NCI-H2081 (cell line): ENCODE data around the gene DAPK1.

Source experiments
- DNase-seq, 2 experiments: peaks; one replicate each; lab custom pipeline; 2025; lab: John Stamatoyannopoulos, UW

Gene DAPK1

DNA sequence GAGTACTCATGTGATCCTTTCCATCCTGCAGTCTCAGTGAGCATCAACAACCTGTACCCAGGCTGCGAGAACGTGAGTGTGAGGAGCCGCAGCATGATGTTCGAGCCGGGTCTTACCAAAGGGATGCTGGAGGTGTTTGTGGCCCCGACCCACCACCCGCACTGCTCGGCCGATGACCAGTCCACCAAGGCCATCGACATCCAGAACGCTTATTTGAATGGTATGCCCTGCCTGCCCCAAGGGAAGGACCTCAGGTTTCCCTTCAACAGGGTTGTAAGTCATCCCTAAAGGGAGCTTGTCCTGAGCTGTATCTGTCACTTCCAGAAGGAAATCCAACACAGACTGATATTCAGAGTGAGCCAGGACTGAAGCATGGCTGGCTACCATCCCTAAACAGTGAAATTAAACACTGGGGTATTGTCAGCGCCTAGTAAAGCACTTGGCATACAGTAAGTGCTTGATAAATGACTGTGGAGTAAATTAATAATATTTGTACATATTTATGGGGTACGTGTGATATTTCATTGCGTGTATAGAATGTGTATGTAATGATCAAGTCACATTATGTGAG is 188.9 kb downstream of the DAPK1 start:
- DNase-seq = no peak

DNA sequence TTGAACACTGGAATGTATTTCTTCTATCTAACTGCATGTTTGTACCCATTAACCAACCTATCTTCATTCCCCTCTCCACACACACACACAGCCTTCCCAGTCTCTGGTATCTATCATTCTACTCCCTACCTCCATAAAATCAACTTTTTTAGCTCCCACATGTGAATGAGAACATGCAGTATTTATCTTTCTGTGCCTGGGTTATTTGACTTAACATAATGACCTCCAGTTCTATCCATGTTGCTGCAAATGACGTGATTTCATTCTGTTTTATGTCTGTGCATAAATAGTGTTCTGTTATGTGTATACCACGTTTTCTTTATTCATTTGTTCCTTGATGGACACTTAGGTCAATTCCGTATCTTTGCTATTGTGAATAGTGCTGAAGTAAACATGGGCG is 189.5 kb downstream of the DAPK1 start:
- DNase-seq = no peak

DNA sequence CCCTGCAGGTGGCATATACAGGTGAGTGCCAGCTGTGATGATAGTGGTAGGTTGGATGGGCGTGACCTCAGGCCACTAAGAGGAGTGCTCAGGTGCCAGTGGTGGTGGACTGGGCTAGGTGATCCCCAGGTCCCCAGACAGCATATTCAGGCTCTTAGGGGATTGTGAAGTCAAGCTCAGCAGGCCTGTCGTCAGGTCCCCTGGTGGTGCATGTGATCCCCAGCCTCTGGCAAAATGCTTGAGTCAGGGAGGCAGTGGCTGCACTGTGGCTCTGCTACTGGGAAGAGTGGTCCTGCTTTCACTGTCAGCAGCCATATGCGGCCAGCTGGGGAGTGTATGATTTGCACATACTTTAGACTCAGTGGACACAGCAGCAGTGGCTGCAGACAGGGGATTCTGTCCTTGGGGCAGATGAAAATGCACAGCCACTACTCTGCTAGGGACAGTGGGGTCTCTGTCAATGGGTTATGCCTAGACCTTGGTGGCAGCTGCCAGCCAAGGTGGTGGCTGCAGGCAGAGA is 196.6 kb downstream of the DAPK1 start:
- DNase-seq = no peak

DNA sequence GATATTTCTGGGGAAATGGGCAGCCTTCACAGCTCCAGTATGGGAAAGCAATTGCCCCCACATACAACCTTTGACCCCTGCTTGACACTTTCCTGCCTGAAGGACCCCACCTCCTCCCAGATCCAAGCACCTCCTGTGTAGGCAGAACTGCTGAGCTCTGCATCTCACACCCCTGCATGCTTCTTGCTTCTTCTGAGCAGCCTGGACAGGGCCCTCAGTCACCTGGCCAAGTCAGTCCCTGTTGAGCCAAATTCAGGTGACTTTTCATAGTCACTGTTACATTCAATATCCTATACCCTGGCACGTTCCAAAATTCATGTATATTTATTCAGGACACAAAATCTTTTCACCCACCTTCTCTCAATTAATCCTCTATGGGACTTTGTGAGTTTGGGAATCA is 197.9 kb downstream of the DAPK1 start:
- no peak for DNase-seq

DNA sequence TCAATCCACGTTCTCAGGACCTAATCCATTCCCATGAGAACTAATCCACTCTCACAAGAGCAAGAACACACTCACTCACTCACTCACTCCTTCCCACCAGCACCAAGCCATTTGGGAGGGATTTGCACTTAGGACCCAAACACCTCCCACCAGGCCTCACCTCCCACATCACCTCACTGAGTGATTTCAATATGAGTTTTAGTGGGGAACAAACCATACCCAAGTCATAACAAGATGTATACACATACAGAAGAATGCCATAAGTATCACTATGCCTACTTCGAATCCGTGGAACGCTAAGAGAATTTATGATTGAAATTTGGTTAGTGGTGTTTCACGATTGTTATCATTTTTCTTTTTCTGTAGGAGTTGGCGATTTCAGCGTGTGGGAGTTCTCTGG is 199.0 kb downstream of the DAPK1 start:
- no peak for DNase-seq

DNA sequence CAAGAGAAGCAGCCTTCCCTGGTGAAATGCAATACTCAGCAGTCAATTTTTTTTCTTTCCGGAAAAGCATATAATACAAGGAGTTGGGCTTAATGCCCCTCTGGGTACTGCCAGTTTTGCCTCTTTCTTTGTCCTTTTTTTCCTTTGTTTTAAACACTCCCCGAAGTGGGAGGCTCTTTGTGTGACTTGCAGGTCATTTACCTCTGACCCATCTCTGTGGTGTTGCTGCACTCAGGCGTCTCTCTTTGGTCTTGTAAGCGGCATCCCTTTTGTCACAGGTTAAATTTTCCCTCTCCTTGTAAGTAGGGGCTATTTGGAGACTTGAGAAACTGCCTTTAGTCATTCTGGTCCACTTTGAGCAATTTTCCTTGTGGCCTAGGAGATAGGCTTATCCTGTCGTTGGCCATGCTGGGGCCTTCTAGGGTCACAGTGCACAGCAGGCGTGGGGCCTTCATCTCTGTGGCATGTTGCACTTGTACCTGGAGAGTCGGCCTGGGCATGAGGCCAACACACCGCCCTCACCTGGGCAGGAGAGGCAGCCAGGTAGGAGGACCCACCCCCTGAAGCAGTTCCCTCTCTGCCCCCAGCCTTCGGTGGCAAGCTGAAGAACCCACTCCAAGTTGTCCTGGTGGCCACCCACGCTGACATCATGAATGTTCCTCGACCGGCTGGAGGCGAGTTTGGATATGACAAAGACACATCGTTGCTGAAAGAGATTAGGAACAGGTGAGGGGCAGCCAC is 200.6 kb downstream of the DAPK1 start:
- no peak for DNase-seq

DNA sequence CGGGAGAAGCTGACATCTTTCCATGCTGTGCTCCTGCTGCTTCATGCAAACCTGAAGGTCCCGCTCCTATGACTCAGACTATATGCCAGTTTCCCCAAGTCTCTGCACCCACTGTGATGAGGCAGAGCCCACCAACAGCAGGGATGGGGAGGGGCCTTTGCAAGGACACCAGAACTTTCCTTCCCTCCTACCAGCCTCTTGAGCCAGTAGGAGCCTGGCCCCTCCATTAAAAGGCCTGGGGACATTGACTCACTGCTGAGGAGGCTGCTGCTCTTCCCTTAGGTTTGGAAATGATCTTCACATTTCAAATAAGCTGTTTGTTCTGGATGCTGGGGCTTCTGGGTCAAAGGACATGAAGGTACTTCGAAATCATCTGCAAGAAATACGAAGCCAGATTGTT is 202.2 kb downstream of the DAPK1 start:
- no peak for DNase-seq

DNA sequence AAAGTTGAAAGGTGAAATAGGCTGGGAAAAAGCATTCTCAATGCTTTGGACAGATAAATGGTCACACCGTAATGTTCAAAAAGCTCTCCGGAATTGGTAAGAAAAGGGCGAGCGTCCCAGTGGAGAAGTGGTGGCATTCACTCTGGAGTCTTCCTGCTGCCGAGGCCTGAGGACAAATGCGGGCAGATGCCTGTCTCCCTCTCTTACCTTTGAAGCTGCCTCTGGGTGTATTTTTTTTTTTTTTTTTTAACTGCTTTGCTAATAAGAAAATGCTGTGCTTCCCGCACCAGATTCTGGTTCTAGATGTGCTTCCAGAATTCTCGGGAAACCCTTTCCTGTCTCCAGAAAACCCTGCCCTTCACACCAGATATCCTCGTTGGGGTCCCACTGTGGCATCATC is 203.8 kb downstream of the DAPK1 start:
- DNase-seq = no peak

DNA sequence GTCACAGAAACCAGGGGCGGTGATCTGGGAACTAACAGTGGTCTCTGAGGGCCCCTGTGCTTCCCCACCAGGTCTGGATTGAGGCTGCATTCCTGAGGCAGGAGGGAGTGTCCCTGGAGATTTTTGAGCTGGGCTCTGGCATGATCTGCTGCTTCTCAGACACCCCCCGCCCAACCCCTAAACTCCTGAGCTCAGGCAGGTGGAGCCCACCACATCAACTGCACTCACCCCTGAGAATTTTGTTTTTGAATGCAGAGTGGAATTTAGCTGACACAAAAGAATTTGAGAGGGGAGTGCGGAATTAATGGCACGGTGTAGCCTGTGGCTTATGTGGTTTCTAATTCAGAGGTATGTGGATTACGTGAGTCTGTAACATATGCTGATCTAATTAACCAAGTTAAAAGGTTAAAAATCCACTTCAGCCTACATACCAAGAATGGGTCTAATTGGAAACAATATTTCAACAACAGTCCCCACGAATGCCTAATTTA is 204.3 kb downstream of the DAPK1 start:
- no peak for DNase-seq

DNA sequence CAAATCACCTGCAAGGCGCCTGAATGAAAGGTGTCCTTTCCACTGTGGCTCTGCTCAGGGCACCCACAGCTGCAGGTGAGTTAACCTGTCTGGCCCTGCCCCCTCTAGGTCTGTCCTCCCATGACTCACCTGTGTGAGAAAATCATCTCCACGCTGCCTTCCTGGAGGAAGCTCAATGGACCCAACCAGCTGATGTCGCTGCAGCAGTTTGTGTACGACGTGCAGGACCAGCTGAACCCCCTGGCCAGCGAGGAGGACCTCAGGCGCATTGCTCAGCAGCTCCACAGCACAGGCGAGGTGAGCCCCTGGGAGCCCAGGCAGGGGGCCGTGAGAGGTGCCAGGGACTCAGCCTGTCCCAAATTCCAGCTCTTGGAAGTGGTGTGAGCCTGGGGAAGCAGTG is 205.3 kb downstream of the DAPK1 start:
- DNase-seq = no peak

DNA sequence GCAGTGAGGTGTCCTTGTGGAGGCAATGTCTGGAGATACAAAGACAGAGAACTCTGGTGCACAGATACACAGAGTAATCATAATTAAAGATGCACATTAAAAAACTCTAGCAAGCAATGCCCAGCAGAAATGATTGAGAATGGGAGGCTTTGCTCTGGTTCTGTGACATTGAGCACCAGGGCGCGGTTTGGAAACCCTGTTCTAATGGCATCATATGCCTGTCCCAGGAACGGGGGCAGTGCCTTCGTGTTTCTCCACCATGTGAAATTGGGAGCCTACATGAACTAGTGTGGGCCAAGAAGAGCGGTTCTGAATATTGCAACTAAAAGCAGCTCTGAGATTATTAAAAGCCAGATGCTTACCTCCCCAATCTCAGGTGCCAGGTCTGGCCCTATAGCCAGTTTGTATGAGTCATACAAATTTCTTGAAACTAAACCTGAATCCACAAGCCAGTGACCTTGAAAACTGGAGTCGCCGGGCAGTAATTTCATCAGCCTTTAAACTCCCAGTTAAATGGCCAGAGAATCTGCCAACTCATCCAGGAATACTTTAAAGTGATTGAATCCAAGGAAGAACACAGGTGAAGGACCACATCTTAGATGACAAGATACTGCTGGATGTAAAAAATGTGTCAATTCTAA is 206.1 kb downstream of the DAPK1 start:
- DNase-seq = no peak

DNA sequence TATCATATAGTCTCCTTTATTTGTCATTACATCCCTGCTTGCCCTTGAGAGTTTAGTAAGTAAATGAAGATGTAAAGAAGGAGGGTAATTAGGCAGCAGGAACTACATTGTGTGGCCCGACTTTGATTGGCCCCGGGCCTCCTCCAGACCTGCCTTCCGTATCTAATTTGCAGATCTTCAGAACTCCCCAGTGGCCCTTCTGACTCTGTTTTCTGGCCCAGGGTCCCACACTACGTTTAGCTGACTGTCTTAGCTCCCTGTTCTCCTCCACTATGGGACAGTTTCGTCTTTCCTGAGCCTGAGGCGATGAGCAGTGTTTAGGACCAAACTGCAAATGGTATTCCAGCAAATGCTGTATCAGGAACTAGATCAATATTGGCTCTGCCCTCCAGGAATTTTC is 206.7 kb downstream of the DAPK1 start:
- no peak for DNase-seq

DNA sequence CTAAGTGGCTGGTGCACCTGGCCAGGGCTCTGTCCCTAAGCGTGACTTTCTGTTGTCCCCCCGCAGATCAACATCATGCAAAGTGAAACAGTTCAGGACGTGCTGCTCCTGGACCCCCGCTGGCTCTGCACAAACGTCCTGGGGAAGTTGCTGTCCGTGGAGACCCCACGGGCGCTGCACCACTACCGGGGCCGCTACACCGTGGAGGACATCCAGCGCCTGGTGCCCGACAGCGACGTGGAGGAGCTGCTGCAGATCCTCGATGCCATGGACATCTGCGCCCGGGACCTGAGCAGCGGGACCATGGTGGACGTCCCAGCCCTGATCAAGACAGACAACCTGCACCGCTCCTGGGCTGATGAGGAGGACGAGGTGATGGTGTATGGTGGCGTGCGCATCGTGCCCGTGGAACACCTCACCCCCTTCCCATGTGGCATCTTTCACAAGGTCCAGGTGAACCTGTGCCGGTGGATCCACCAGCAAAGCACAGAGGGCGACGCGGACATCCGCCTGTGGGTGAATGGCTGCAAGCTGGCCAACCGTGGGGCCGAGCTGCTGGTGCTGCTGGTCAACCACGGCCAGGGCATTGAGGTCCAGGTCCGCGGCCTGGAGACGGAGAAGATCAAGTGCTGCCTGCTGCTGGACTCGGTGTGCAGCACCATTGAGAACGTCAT is 208.5 kb downstream of the DAPK1 start:
- DNase-seq = no peak

DNA sequence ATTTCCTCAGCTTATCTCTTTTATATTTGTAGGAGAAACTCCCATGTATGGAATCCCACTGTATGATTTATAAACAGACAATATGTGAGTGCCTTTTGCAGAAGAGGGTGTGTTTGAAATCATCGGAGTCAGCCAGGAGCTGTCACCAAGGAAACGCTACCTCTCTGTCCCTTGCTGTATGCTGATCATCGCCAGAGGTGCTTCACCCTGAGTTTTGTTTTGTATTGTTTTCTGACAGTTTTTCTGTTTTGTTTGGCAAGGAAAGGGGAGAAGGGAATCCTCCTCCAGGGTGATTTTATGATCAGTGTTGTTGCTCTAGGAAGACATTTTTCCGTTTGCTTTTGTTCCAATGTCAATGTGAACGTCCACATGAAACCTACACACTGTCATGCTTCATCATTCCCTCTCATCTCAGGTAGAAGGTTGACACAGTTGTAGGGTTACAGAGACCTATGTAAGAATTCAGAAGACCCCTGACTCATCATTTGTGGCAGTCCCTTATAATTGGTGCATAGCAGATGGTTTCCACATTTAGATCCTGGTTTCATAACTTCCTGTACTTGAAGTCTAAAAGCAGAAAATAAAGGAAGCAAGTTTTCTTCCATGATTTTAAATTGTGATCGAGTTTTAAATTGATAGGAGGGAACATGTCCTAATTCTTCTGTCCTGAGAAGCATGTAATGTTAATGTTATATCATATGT is 210.3 kb downstream of the DAPK1 start:
- DNase-seq = no peak

DNA sequence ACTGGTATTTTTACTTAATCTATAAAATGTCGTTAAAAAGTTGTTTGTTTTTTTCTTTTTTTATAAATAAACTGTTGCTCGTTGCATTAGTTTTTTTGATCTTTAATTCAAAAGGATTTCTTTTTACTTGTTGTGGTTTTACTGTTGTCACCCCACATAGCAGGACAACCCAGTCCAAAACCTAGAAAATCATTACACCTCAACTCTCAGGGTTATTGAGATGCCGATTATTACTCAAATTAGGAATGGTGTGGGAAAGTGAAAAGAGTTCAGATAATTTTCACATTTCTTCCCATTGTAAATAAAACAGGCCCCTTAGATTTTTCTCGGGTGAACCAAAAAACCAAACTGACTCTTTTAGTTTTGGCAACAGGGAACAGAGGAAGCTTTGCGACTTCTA is 210.9 kb downstream of the DAPK1 start:
- DNase-seq = no peak

DNA sequence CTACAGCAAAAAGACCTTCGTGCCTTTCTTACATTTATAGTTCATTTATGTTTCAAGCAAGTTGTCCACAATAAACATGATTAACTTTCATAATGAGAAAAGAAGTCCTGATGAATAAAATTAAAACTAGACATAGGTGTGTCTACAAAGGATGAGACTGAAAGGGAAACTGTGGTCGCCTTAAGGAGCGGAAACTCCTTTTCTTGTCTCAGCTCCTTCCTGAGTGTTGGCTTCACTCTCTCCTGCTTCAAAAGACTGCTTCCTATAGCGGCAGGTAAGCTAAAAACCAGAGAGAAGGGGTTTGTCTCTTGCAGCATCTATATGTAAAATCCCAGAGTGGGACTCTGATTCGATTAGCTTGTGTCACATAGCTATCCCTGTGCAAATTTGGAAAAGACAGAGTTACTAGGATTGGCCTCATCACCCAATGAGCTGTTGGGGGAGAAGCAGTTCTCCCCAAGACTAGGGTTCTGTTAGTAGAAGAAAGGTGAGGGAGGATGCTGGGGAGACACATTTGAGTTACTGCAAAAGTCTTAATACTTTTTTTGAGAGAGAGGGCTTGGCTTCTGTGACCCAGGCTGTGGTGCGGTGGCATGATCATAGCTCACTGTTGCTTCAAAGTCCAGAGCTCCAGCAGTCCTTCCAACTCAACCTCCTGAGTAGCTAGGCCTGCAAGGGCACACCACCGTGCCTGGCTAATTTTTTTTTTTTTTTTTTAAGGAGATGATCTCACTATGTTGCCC is 211.5 kb downstream of the DAPK1 start:
- no peak for DNase-seq

DNA sequence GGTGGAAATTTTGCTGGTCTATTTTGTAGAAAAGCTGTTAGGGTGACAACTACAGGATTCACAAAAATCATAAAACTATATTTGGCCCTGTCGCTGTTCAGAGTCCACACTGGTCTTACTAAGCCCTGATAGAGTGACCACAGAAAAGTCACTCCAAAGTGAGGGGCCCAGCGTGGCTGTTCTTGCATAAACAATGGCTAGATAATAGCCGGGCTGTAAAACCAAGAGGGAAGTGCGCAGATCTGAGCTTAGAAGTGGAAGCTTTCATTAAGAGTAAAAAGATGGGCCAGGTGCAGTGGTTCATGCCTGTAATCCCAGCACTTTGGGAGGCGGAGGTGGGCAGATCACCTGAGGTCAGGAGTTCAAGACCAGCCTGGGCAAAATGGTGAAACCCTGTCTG is 212.8 kb downstream of the DAPK1 start:
- DNase-seq = no peak

DNA sequence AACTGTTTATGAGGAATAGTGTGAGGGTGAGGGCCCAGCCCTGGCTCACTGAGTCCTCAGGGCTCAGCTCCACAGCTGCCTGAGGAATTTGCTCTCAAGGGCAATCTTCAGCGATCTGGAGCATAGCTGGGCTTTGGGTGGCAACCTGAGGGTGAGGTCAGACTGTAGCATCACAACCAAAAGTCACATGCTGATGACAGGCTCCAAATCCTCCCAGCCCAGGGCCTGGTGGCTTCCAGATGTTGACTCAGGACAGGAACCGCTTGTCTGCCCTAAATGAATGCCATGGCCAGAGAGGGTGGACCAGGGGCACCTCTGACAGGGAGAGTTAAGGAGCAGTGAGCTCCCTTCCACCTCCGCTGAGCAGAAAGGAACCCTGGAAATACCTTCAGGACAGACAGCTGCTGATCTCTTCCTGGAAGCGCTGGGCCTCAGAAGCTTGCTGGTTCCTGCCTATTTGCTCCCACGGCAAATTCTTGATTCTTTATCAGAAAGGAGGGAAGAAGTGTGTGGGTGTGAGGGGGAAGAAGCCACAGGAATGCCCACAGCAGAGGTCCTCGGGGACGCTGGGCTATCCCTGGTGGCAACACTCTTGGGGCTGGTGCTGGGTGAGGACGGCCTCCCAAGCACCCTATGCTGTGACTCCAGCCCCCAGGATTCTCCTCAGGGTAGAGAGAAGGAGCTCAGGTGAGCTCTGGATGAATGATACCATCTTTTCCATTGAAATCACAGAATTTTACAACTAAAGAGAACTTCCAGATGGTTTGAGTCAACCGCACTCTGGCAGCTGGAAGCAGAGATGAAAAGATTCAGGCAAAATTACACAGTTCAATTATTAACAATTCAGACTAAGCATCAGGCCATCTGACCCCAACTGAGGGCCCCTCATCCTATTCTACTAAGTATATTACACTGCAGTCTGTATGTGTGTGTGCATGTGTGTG is 214.5 kb downstream of the DAPK1 start:
- no peak for DNase-seq

DNA sequence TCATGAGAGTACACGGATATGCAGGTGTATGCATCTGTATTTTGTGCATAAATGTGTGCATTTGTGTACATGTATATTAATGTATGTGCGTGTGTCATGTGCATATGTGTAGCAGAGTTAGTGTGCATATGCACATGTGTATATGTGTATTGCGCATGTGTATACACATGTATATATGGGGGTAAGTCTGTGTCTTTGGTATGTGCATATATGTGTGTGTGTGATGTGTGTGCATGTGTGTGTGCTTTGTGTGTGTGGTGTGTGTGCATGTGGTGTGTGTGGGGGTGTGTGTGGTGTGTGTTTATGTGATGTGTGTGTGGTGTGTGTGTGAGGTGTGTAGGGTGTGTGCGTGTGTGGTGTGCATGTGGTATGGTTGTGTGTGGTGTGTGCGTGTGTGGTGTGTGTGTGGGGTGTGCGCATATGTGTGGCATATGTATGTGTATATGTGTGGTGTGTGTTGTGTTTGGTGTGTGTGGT is 215.2 kb downstream of the DAPK1 start:
- DNase-seq = no peak
